Rectal smooth muscle tissue (tissue), 1 donor: ENCODE data around the gene NAALAD2.
"Not testable (repeated sequence)": the region's sequence is repeated elsewhere in the genome, so short reads cannot be mapped to it uniquely, and the experiment has no call there.

Experiments
- H3K27ac ChIP-seq: one replicate; pipeline ENCODE4 v1.7.0; 2013; ENCODE audit warnings: low read depth, low read length, inconsistent platforms
- H3K27me3 ChIP-seq: one replicate; pipeline ENCODE4 v1.7.0; 2013; ENCODE audit warnings: low read length; ENCODE audit not compliant: control insufficient read depth, insufficient read depth
- H3K36me3 ChIP-seq: one replicate; pipeline ENCODE4 v1.7.0; 2013; ENCODE audit warnings: low read length; ENCODE audit not compliant: control insufficient read depth, insufficient read depth
- H3K4me1 ChIP-seq: one replicate; pipeline ENCODE4 v1.7.0; 2013; ENCODE audit warnings: low read length; ENCODE audit not compliant: control insufficient read depth, insufficient read depth
- H3K4me3 ChIP-seq: one replicate; pipeline ENCODE4 v1.7.0; 2013; ENCODE audit warnings: low read length
- H3K9ac ChIP-seq: one replicate; pipeline ENCODE4 v1.7.0; 2013; ENCODE audit warnings: low read length

The NAALAD2 gene

GRCh38 chr11:90148900-90149299, 14.4 kb downstream of the NAALAD2 start:
- H3K27me3 ChIP-seq, result no peaks in the 10 kb centered on the region
- H3K9ac ChIP-seq, result no peak overlapping the region
- no peak overlapping the region for H3K27ac ChIP-seq
- H3K4me1 ChIP-seq, result no peaks in the 10 kb centered on the region
- no peaks in the 10 kb centered on the region for H3K36me3 ChIP-seq
- H3K4me3 ChIP-seq, result no peak overlapping the region

GRCh38 chr11:90166982-90167573, 32.6 kb downstream of the NAALAD2 start:
- not testable (repeated sequence) for H3K4me1 ChIP-seq, H3K27me3 ChIP-seq, H3K27ac ChIP-seq, H3K4me3 ChIP-seq, H3K36me3 ChIP-seq, H3K9ac ChIP-seq

- not testable (repeated sequence) for H3K36me3 ChIP-seq
These were observed 33.2 kb downstream of the NAALAD2 start for GRCh38 chr11:90167704-90168103.

GRCh38 chr11:90168571-90168970, 34.1 kb downstream of the NAALAD2 start:
- H3K27ac ChIP-seq, result no peak overlapping the region
- no peak overlapping the region for H3K9ac ChIP-seq
- no peak overlapping the region for H3K4me3 ChIP-seq
- H3K4me1 ChIP-seq, result no peaks in the 10 kb centered on the region
- no peaks in the 10 kb centered on the region for H3K36me3 ChIP-seq
- no peaks in the 10 kb centered on the region for H3K27me3 ChIP-seq

More at GRCh38 chr11:90167704-90168103, 33.2 kb downstream of the NAALAD2 start:
- not testable (repeated sequence) for H3K4me1 ChIP-seq, H3K27me3 ChIP-seq, H3K9ac ChIP-seq, H3K27ac ChIP-seq, H3K4me3 ChIP-seq

GRCh38 chr11:90171359-90171758, 36.9 kb downstream of the NAALAD2 start:
- Histone ChIP-seq H3K27me3 (no peaks in the 10 kb centered on the region), H3K9ac (no peak overlapping the region), H3K27ac (no peak overlapping the region), H3K4me1 (no peaks in the 10 kb centered on the region), H3K36me3 (no peaks in the 10 kb centered on the region), H3K4me3 (no peak overlapping the region)

- no peak overlapping the region for H3K4me3 ChIP-seq
- no peaks in the 10 kb centered on the region for H3K36me3 ChIP-seq
These were observed 41.6 kb downstream of the NAALAD2 start for GRCh38 chr11:90176069-90176468.

DNA sequence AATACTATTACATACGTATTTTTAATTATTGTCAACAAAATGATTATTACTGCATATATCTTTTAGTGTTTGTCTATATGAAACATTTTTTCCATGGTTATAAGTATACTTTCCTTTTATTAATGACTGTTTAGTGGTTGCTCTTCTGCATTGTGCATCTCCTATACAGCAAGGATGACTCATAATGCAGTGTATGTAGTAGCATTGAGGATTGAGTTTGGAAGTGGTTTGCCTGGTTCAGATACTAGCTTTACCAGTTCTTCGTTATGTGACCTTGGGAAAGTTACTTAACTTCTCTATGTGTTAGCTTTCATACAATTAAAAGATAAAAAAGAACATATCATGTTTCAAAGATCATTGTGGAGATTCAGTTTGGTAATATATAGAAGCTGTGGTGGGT, 44.3 kb downstream of the NAALAD2 start:
- Histone ChIP-seq H3K27ac (no peak overlapping the region), H3K9ac (no peak overlapping the region), H3K4me1 (no peaks in the 10 kb centered on the region), H3K27me3 (no peaks in the 10 kb centered on the region), H3K4me3 (no peak overlapping the region), H3K36me3 (no peaks in the 10 kb centered on the region)

More at GRCh38 chr11:90176069-90176468, 41.6 kb downstream of the NAALAD2 start:
- Histone ChIP-seq H3K27me3 (no peaks in the 10 kb centered on the region), H3K9ac (no peak overlapping the region), H3K4me1 (no peaks in the 10 kb centered on the region), H3K27ac (no peak overlapping the region)

- Histone ChIP-seq H3K27me3 (no peaks in the 10 kb centered on the region), H3K9ac (no peak overlapping the region), H3K27ac (no peak overlapping the region), H3K36me3 (no peaks in the 10 kb centered on the region), H3K4me3 (no peak overlapping the region), H3K4me1 (no peaks in the 10 kb centered on the region)
These were observed 45.5 kb downstream of the NAALAD2 start for GRCh38 chr11:90179923-90180322.

DNA sequence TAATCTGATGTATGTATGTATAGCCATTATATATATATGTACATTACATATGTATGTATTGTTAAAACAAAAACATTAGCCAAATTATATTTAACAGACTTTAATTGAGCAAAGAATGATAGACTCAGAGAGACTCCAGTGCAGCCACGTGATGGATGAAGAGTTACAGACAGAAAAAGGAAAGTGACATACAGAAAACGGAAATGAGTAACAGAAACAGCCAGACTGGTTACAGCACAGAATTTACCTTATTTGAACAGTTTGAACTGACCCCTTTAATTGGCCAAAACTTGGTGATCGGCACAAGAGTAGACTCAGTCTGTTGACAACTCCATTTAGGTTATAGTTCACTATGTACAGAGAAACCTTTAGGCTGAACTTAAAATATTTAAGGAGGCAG, 53.4 kb downstream of the NAALAD2 start:
- Histone ChIP-seq H3K27ac (no peak overlapping the region), H3K27me3 (no peaks in the 10 kb centered on the region), H3K36me3 (no peaks in the 10 kb centered on the region), H3K9ac (no peak overlapping the region), H3K4me1 (no peaks in the 10 kb centered on the region), H3K4me3 (no peak overlapping the region)

DNA sequence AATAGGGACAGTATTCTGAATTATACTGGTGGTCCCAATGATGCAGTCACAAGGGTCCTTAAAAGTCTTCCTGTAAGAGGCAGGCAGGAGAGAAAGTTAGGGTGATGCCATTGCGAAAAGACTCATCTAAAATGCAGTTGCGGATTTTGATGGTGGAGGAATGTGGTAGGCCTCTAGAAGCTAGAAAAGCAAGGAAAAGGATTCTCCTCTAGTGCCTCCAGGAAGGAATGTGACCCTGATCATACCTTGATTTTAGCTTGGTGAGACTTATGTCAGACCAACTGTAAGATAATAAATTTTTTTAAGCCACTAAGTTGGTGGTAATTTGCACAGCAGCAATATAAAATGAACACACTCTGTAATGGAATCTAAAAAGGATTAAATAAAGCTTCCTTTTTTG, 54.5 kb downstream of the NAALAD2 start:
- no peaks in the 10 kb centered on the region for H3K27me3 ChIP-seq
- no peaks in the 10 kb centered on the region for H3K4me1 ChIP-seq
- no peaks in the 10 kb centered on the region for H3K36me3 ChIP-seq
- no peak overlapping the region for H3K4me3 ChIP-seq
- H3K9ac ChIP-seq, result no peak overlapping the region
- no peak overlapping the region for H3K27ac ChIP-seq

- Histone ChIP-seq H3K36me3 (peaks cover 3% of the 10 kb centered on the region), H3K4me1 (no peaks in the 10 kb centered on the region), H3K27ac (no peak overlapping the region), H3K27me3 (no peaks in the 10 kb centered on the region), H3K4me3 (no peak overlapping the region), H3K9ac (no peak overlapping the region)
These were observed 58.6 kb downstream of the NAALAD2 start for GRCh38 chr11:90192869-90193582.

GRCh38 chr11:90197377-90197776, 62.9 kb downstream of the NAALAD2 start:
- peaks cover 6% of the 10 kb centered on the region for H3K36me3 ChIP-seq
- H3K27me3 ChIP-seq, result no peaks in the 10 kb centered on the region
- no peak overlapping the region for H3K27ac ChIP-seq
- H3K9ac ChIP-seq, result no peak overlapping the region
- H3K4me1 ChIP-seq, result no peaks in the 10 kb centered on the region
- no peak overlapping the region for H3K4me3 ChIP-seq

DNA sequence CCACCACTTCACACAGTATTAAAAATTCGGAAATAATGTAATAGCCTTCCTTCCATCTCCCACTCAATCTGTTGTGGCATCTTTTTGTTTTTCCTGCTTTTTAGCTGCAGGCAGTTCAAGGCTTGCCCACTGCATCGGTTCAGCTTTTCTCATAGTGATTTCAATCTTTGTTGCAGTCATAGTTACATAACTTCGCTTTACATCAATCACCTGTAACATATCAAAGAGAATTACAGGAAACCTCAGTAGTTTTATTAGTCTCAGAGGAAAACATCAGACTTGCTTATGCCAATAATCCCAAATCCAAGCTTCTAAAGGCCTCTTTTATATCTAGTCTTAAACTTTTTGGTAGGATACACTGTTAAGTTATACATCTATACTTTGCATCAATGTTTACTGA, 67.9 kb downstream of the NAALAD2 start:
- Histone ChIP-seq H3K4me3 (no peak overlapping the region), H3K36me3 (peaks cover 5% of the 10 kb centered on the region), H3K9ac (no peak overlapping the region), H3K27me3 (no peaks in the 10 kb centered on the region), H3K27ac (no peak overlapping the region), H3K4me1 (no peaks in the 10 kb centered on the region)
